Measurements from ENCODE around the gene RHOBTB1.

- TF ChIP-seq, protein P1, sequence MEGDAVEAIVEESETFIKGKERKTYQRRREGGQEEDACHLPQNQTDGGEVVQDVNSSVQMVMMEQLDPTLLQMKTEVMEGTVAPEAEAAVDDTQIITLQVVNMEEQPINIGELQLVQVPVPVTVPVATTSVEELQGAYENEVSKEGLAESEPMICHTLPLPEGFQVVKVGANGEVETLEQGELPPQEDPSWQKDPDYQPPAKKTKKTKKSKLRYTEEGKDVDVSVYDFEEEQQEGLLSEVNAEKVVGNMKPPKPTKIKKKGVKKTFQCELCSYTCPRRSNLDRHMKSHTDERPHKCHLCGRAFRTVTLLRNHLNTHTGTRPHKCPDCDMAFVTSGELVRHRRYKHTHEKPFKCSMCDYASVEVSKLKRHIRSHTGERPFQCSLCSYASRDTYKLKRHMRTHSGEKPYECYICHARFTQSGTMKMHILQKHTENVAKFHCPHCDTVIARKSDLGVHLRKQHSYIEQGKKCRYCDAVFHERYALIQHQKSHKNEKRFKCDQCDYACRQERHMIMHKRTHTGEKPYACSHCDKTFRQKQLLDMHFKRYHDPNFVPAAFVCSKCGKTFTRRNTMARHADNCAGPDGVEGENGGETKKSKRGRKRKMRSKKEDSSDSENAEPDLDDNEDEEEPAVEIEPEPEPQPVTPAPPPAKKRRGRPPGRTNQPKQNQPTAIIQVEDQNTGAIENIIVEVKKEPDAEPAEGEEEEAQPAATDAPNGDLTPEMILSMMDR (conservative IDR thresholded peaks at IDR 0.05; ENCODE audit: low read length), result no peak
- TF ChIP-seq EZH2phosphoT487 (IDR thresholded peaks at IDR 0.05; ENCODE audit: borderline replicate concordance, low read depth, low read length), result no peak
Observed at GRCh38 chr10:60951272-60951724, 7.3 kb upstream of the RHOBTB1 start.

Data from OCI-LY7 (cell line).